ENCODE measurements around the gene RABGAP1L.

Gene RABGAP1L

DNA sequence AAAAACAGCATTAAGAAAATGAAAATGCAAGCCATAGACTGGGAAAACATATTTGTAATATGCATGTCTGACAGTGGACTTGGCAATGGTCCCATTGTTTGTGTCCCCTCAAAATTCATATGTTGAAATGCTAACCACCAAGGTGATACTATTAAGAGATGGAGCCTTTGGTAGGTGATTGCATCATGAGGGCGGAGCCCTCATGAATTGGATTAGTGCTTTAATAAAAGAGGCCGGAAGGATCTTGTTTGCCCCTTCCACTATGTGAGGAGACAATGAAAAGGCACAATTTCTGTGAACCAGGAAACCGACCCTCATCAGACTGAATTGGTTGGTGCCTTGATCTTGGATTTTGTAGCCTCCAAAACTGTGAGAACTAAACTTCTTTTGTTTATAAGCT is 520.8 kb downstream of the RABGAP1L start:
- H3K79me2 ChIP-seq (ENCODE audit: low read length), result no peaks in the 10 kb centered on the region
- TF ChIP-seq, protein P1, sequence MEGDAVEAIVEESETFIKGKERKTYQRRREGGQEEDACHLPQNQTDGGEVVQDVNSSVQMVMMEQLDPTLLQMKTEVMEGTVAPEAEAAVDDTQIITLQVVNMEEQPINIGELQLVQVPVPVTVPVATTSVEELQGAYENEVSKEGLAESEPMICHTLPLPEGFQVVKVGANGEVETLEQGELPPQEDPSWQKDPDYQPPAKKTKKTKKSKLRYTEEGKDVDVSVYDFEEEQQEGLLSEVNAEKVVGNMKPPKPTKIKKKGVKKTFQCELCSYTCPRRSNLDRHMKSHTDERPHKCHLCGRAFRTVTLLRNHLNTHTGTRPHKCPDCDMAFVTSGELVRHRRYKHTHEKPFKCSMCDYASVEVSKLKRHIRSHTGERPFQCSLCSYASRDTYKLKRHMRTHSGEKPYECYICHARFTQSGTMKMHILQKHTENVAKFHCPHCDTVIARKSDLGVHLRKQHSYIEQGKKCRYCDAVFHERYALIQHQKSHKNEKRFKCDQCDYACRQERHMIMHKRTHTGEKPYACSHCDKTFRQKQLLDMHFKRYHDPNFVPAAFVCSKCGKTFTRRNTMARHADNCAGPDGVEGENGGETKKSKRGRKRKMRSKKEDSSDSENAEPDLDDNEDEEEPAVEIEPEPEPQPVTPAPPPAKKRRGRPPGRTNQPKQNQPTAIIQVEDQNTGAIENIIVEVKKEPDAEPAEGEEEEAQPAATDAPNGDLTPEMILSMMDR (IDR thresholded peaks at IDR 0.05; ENCODE audit: low read depth, low read length), result no peak
- no peak for TF ChIP-seq EZH2phosphoT487 (IDR thresholded peaks at IDR 0.05; ENCODE audit: low read depth)
- H3K9ac ChIP-seq (ENCODE audit: low read length), result no peak overlapping the region
- H2AFZ ChIP-seq (ENCODE audit: low read depth, low read length), result no peak overlapping the region
- H3K4me2 ChIP-seq (ENCODE audit: low read length), result no peak overlapping the region
- H3K4me3 ChIP-seq (ENCODE audit: low read length), result no peak overlapping the region
- H3K4me1 ChIP-seq (ENCODE audit: low read length), result no peaks in the 10 kb centered on the region
- no peaks in the 10 kb centered on the region for H3K36me3 ChIP-seq (replicated peaks; ENCODE audit: low read depth, low read length)
- no peaks in the 10 kb centered on the region for H3K9me3 ChIP-seq (ENCODE audit: insufficient read depth, low read length)
- no peaks in the 10 kb centered on the region for H4K20me1 ChIP-seq (ENCODE audit: insufficient read depth, low read length)
- no peak overlapping the region for H3K27ac ChIP-seq (ENCODE audit: low read length)
- H3K27me3 ChIP-seq (ENCODE audit: low read depth, low read length), result no peaks in the 10 kb centered on the region

DNA sequence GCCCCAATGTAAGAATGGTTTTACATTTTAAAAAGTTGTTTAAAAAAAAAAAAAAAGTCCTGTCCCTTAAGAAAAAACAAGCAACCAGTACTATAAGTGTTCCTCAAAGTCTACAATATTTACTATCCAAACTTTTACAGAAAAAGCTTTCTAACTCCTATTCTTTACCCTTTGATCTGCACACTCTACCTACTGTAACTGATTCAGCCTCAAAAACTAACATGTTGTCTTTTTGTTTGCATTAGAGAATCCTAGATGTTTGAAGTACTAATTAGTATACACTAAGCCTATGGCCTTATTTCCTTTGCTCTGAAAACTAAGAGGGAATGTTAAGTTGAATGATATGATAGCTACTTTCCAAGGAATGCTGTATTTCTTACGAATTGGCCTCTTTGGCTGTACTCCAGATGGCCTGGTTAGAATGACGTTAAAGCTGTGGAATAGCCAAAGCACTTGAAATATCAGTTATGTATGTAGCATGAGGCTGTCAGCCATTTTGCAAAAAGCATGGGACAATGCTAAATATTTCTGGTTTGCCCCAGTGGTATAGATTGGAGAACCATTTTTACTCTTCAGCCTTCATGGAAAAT is 523.2 kb downstream of the RABGAP1L start:
- TF ChIP-seq EZH2phosphoT487 (IDR thresholded peaks at IDR 0.05; ENCODE audit: low read depth), result no peak
- TF ChIP-seq, protein P1 (IDR thresholded peaks at IDR 0.05; ENCODE audit: low read depth, low read length), result no peak
- no peaks in the 10 kb centered on the region for H3K4me1 ChIP-seq (ENCODE audit: low read length)
- H3K9ac ChIP-seq (ENCODE audit: low read length), result no peak overlapping the region
- H3K27me3 ChIP-seq (ENCODE audit: low read depth, low read length), result no peaks in the 10 kb centered on the region
- no peaks in the 10 kb centered on the region for H4K20me1 ChIP-seq (ENCODE audit: insufficient read depth, low read length)
- no peak overlapping the region for H3K4me3 ChIP-seq (ENCODE audit: low read length)
- no peak overlapping the region for H3K27ac ChIP-seq (ENCODE audit: low read length)
- no peaks in the 10 kb centered on the region for H3K36me3 ChIP-seq (replicated peaks; ENCODE audit: low read depth, low read length)
- H3K4me2 ChIP-seq (ENCODE audit: low read length), result no peak overlapping the region
- H3K9me3 ChIP-seq (ENCODE audit: insufficient read depth, low read length), result no peaks in the 10 kb centered on the region
- no peaks in the 10 kb centered on the region for H3K79me2 ChIP-seq (ENCODE audit: low read length)
- H2AFZ ChIP-seq (ENCODE audit: low read depth, low read length), result no peak overlapping the region

DNA sequence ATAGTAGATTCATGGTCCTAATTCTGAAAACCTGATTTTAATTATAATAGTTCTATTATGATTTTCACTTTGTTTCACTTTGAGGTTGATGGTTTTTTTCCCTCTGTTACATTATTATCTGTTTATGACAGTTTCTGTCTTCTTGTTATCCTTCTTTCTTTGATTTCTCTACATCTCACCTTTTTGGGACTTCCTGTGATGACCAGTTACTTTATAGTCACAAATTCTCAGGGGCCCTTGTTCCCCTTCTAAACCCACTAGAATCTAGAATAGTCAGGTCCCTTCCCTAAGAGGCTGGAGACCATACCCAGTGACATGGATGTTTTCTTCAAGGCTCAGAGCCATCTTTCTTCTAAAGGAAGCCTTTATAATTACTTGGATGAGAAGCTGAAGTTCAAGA is 526.9 kb downstream of the RABGAP1L start:
- Histone ChIP-seq H3K4me1 (ENCODE audit: low read length) (no peaks in the 10 kb centered on the region), H3K27me3 (ENCODE audit: low read depth, low read length) (no peaks in the 10 kb centered on the region), H3K9me3 (ENCODE audit: insufficient read depth, low read length) (no peaks in the 10 kb centered on the region), H3K9ac (ENCODE audit: low read length) (no peak overlapping the region), H3K36me3 (replicated peaks; ENCODE audit: low read depth, low read length) (no peaks in the 10 kb centered on the region), H3K79me2 (ENCODE audit: low read length) (no peaks in the 10 kb centered on the region), H3K27ac (ENCODE audit: low read length) (no peak overlapping the region), H3K4me2 (ENCODE audit: low read length) (no peak overlapping the region), H3K4me3 (ENCODE audit: low read length) (no peak overlapping the region), H2AFZ (ENCODE audit: low read depth, low read length) (no peak overlapping the region), H4K20me1 (ENCODE audit: insufficient read depth, low read length) (no peaks in the 10 kb centered on the region)
- no peak for TF ChIP-seq EZH2phosphoT487 (IDR thresholded peaks at IDR 0.05; ENCODE audit: low read depth)
- TF ChIP-seq, protein P1 (IDR thresholded peaks at IDR 0.05; ENCODE audit: low read depth, low read length), result no peak

GRCh38 chr1:174689524-174689923 is 530.2 kb downstream of the RABGAP1L start:
- no peak overlapping the region for H3K9ac ChIP-seq (ENCODE audit: low read length)
- H3K27me3 ChIP-seq (ENCODE audit: low read depth, low read length), result no peaks in the 10 kb centered on the region
- H3K36me3 ChIP-seq (replicated peaks; ENCODE audit: low read depth, low read length), result no peaks in the 10 kb centered on the region
- no peak overlapping the region for H3K4me3 ChIP-seq (ENCODE audit: low read length)
- H2AFZ ChIP-seq (ENCODE audit: low read depth, low read length), result no peak overlapping the region
- H3K9me3 ChIP-seq (ENCODE audit: insufficient read depth, low read length), result no peaks in the 10 kb centered on the region
- no peaks in the 10 kb centered on the region for H3K4me1 ChIP-seq (ENCODE audit: low read length)
- no peak overlapping the region for H3K4me2 ChIP-seq (ENCODE audit: low read length)
- no peak overlapping the region for H3K27ac ChIP-seq (ENCODE audit: low read length)
- no peaks in the 10 kb centered on the region for H4K20me1 ChIP-seq (ENCODE audit: insufficient read depth, low read length)
- H3K79me2 ChIP-seq (ENCODE audit: low read length), result no peaks in the 10 kb centered on the region
- no peak for TF ChIP-seq EZH2phosphoT487 (IDR thresholded peaks at IDR 0.05; ENCODE audit: low read depth)
- TF ChIP-seq, protein P1 (IDR thresholded peaks at IDR 0.05; ENCODE audit: low read depth, low read length), result no peak
